Loucy (cell line): ENCODE measurements around the gene VSTM2B.

Experiments used
- H2AFZ ChIP-seq: fragments of 200-600 bp; sonication (generic); 2 replicates; pipeline ENCODE4 v1.6.0; 2016; ENCODE audit warnings: antibody characterized with exemption, mild to moderate bottlenecking, low read length, moderate library complexity
- H3F3A ChIP-seq: fragments of 200-600 bp; 2 replicates; pipeline ENCODE4 v1.6.0; 2016; ENCODE audit warnings: antibody characterized with exemption, low read depth, mild to moderate bottlenecking
- H3K27me3 ChIP-seq: fragments of 200-600 bp; sonication (generic); 2 replicates; pipeline ENCODE4 v1.6.1; 2014; ENCODE audit warnings: low read length, mild to moderate bottlenecking; ENCODE audit not compliant: insufficient read depth, poor library complexity, severe bottlenecking
- H3K36me3 ChIP-seq: fragments of 200-600 bp; sonication (generic); 2 replicates; pipeline ENCODE4 v1.6.1; 2016; ENCODE audit warnings: low read length; ENCODE audit not compliant: insufficient read depth
- H3K4me1 ChIP-seq: fragments of 200-600 bp; sonication (generic); 2 replicates; pipeline ENCODE4 v1.5.1; 2014; ENCODE audit warnings: low read length, mild to moderate bottlenecking; ENCODE audit not compliant: insufficient read depth, poor library complexity, severe bottlenecking
- H3K4me2 ChIP-seq: fragments of 200-600 bp; sonication (generic); 2 replicates; pipeline ENCODE4 v1.6.0; 2014; ENCODE audit warnings: antibody characterized with exemption, low read length, low read depth, mild to moderate bottlenecking; ENCODE audit not compliant: poor library complexity, severe bottlenecking
- H3K4me3 ChIP-seq: fragments of 200-600 bp; sonication (generic); 2 replicates; pipeline ENCODE4 v1.5.1; 2014; ENCODE audit warnings: low read length, mild to moderate bottlenecking, mixed read lengths; ENCODE audit not compliant: poor library complexity, severe bottlenecking
- H3K79me2 ChIP-seq: fragments of 200-600 bp; sonication (generic); 2 replicates; pipeline ENCODE4 v1.6.1; 2014; ENCODE audit warnings: low read length; ENCODE audit not compliant: insufficient read depth
- H3K9ac ChIP-seq: fragments of 200-600 bp; sonication (generic); 2 replicates; pipeline ENCODE4 v1.6.0; 2014; ENCODE audit warnings: mild to moderate bottlenecking, low read depth, low read length, moderate library complexity; ENCODE audit not compliant: poor library complexity, severe bottlenecking
- H3K9me2 ChIP-seq: fragments of 200-600 bp; sonication (generic); replicated peaks from 2 replicates; pipeline ENCODE4 v1.6.1; 2016; ENCODE audit warnings: low read depth, low read length, mixed read lengths
- H3K9me3 ChIP-seq: fragments of 200-600 bp; sonication (generic); 2 replicates; pipeline ENCODE4 v1.6.1; 2014; ENCODE audit warnings: mild to moderate bottlenecking, antibody characterized with exemption, low read length, low read depth; ENCODE audit not compliant: insufficient read depth
- H4K20me1 ChIP-seq: fragments of 200-600 bp; sonication (generic); 2 replicates; pipeline ENCODE4 v1.6.0; 2014; ENCODE audit warnings: antibody characterized with exemption, low read length, mild to moderate bottlenecking; ENCODE audit not compliant: insufficient read depth, poor library complexity, severe bottlenecking
- CTCF ChIP-seq: fragments of 200-600 bp; sonication (generic); conservative IDR thresholded peaks from 2 replicates; pipeline ENCODE4 v1.5.1; 2014; ENCODE audit warnings: mild to moderate bottlenecking, antibody characterized with exemption, low read length
- EZH2phosphoT487 ChIP-seq: fragments of 200-600 bp; IDR thresholded peaks from 2 replicates; pipeline ENCODE4 v1.6.1; 2018; ENCODE audit warnings: antibody characterized with exemption, mild to moderate bottlenecking, moderate library complexity, borderline replicate concordance

VSTM2B gene

GRCh38 chr19:29507081-29507860 lies 18.5 kb upstream of the VSTM2B start:
- H4K20me1 ChIP-seq: no peaks in the 10 kb centered on the region
- peaks cover 17% of the 10 kb centered on the region; the same call in 1 of the 2 replicates for H3K9me3 ChIP-seq
- no peaks in the 10 kb centered on the region for H3K27me3 ChIP-seq
- no peak overlapping the region for H3K4me3 ChIP-seq
- no peak overlapping the region for H2AFZ ChIP-seq
- TF ChIP-seq CTCF (no peak), EZH2phosphoT487 (no peak)
- H3K36me3 ChIP-seq: no peaks in the 10 kb centered on the region
- H3K9me2 ChIP-seq: no peaks in the 10 kb centered on the region
- H3K4me1 ChIP-seq: no peaks in the 10 kb centered on the region
- H3K4me2 ChIP-seq: no peak overlapping the region
- no peak overlapping the region for H3K9ac ChIP-seq
- no peaks in the 10 kb centered on the region for H3F3A ChIP-seq
- H3K79me2 ChIP-seq: no peaks in the 10 kb centered on the region

- Histone ChIP-seq H3K9me2 (no peaks in the 10 kb centered on the region), H3K9me3 (peaks cover 17% of the 10 kb centered on the region; the same call in 1 of the 2 replicates), H3K36me3 (no peaks in the 10 kb centered on the region), H3K4me1 (no peaks in the 10 kb centered on the region), H3K9ac (no peak overlapping the region), H3K4me2 (no peak overlapping the region), H3F3A (no peaks in the 10 kb centered on the region), H2AFZ (no peak overlapping the region), H3K79me2 (no peaks in the 10 kb centered on the region), H4K20me1 (no peaks in the 10 kb centered on the region), H3K27me3 (no peaks in the 10 kb centered on the region), H3K4me3 (no peak overlapping the region)
- TF ChIP-seq EZH2phosphoT487: no peak
- TF ChIP-seq CTCF: no peak
Measured at GRCh38 chr19:29508181-29508580, 17.6 kb upstream of the VSTM2B start.

GRCh38 chr19:29509456-29509855 lies 16.3 kb upstream of the VSTM2B start:
- Histone ChIP-seq H3K4me3 (no peak overlapping the region), H3K79me2 (no peaks in the 10 kb centered on the region), H3K4me2 (no peak overlapping the region), H3K27me3 (no peaks in the 10 kb centered on the region), H3K9me2 (no peaks in the 10 kb centered on the region), H3K4me1 (no peaks in the 10 kb centered on the region), H3K9me3 (peaks cover 11% of the 10 kb centered on the region; the same call in 1 of the 2 replicates), H2AFZ (no peak overlapping the region), H3K36me3 (no peaks in the 10 kb centered on the region), H3F3A (no peaks in the 10 kb centered on the region), H3K9ac (no peak overlapping the region), H4K20me1 (no peaks in the 10 kb centered on the region)
- no peak for TF ChIP-seq EZH2phosphoT487
- no peak for TF ChIP-seq CTCF
